K562 (cell line): ENCODE results near the gene PCDHGB7. TPM values are rescaled to one million over a fixed set of nuclear protein-coding genes. Genes with fewer than 3 reads are reported as not detected.

ENCODE experiments used
- ATAC-seq: fragments of 200-7000 bp; cut with Tn5 transposase; 3 replicates; pipeline ENCODE4 v1.9.1; 2020; ENCODE audit warnings: moderate library complexity
- BruUV-seq: library from RNA; stranded (reverse); fragments of 400-500 nt; replicated peaks from 2 replicates; lab custom pipeline; 2021; lab: Mats Ljungman, UMichigan
- CTCF ChIA-PET: fragments of 300-600 bp; formaldehyde crosslinking; extraction: SDS; loops from one replicate; lab custom pipeline; 2021; ENCODE audit warnings: low intra/inter-chr PET ratio; lab: Yijun Ruan, JAX
- POLR2A ChIA-PET: fragments of 300-600, 350-650 bp; sonication (Branson Sonifier 250); formaldehyde crosslinking; extraction: SDS; loops from one replicate; lab custom pipeline; 2021; ENCODE audit warnings: antibody characterized with exemption, inconsistent platforms; lab: Yijun Ruan, JAX
- DNase-seq, 4 experiments: peaks; one replicate each; pipeline versions ENCODE4 v3.0.0 to v3.0.0-alpha.2; 2011 to 2018; ENCODE audit warnings: low spot score in 3 of 4, mixed read lengths in 3 of 4; ENCODE audit errors: extremely low read depth in 1 of 4
- FAIRE-seq: peaks from 2 replicates; lab custom pipeline; 2011; peaks lifted over from hg19 to GRCh38; lab: Jason Lieb, UNC
- H2AFZ ChIP-seq: 2 replicates; pipeline ENCODE4 v1.6.0; 2011; ENCODE audit warnings: low read depth, low read length, control low read depth, inconsistent platforms
- H3K27ac ChIP-seq: fragments of 200-600 bp; 3 replicates; pipeline ENCODE4 v1.8.0; 2011; ENCODE audit warnings: low read depth, mild to moderate bottlenecking, control low read depth, inconsistent platforms, low read length, moderate library complexity, mixed read lengths; ENCODE audit errors: extremely low read depth
- H3K27me3 ChIP-seq, 2 experiments: fragments of 300-600 bp in 1 of 2; 2 replicates in 1 of 2; 3 replicates in 1 of 2; pipeline versions ENCODE4 v1.6.0 to v1.8.0; 2011; ENCODE audit warnings: inconsistent platforms in 2 of 2, low read length in 2 of 2, mild to moderate bottlenecking in 1 of 2, mixed read lengths in 1 of 2, moderate library complexity in 1 of 2; ENCODE audit not compliant: control insufficient read depth in 2 of 2, insufficient read depth in 2 of 2
- H3K36me3 ChIP-seq: fragments of 300-600 bp; 3 replicates; pipeline ENCODE4 v1.8.0; 2011; ENCODE audit warnings: mild to moderate bottlenecking, low read length, inconsistent platforms; ENCODE audit not compliant: control insufficient read depth, insufficient read depth
- H3K4me1 ChIP-seq, 2 experiments: fragments of 200-600 bp in 1 of 2; replicated peaks in 1 of 2; 2 replicates in 1 of 2; 3 replicates in 1 of 2; pipeline versions ENCODE4 v1.5.1 to v1.8.0; 2011; ENCODE audit warnings: inconsistent platforms in 2 of 2, low read length in 2 of 2, mild to moderate bottlenecking in 1 of 2, mixed read lengths in 1 of 2, moderate library complexity in 1 of 2; ENCODE audit not compliant: control insufficient read depth in 2 of 2, insufficient read depth in 2 of 2
- H3K4me2 ChIP-seq: 2 replicates; pipeline ENCODE4 v1.6.1; 2011; ENCODE audit warnings: low read length, control low read depth, inconsistent platforms, mixed read lengths; ENCODE audit not compliant: insufficient read depth
- H3K4me3 ChIP-seq: fragments of 200-600 bp; sonication (generic), shearing (Covaris generic); 2 replicates; pipeline ENCODE4 v1.5.1; 2016; ENCODE audit warnings: control low read depth, inconsistent platforms
- H3K79me2 ChIP-seq: fragments of 200-600 bp; 3 replicates; pipeline ENCODE4 v1.8.0; 2011; ENCODE audit warnings: low read length, inconsistent platforms; ENCODE audit not compliant: control insufficient read depth, insufficient read depth
- H3K9ac ChIP-seq, 2 experiments: 2 replicates each; pipeline versions ENCODE4 v1.6.0 to v1.6.1; 2011; ENCODE audit warnings: low read depth in 2 of 2, low read length in 2 of 2, control low read depth in 1 of 2, inconsistent platforms in 1 of 2, mild to moderate bottlenecking in 1 of 2, mixed read lengths in 1 of 2; ENCODE audit not compliant: insufficient read depth in 1 of 2
- H3K9me1 ChIP-seq: one replicate; pipeline ENCODE4 v1.6.0; 2011; ENCODE audit warnings: inconsistent platforms, mild to moderate bottlenecking, low read length, moderate library complexity; ENCODE audit not compliant: control insufficient read depth, insufficient read depth
- H3K9me3 ChIP-seq: replicated peaks from 2 replicates; pipeline ENCODE4 v1.5.1; 2011; ENCODE audit warnings: low read depth, low read length, inconsistent platforms; ENCODE audit not compliant: control insufficient read depth, insufficient read depth
- H4K20me1 ChIP-seq: replicated peaks from 2 replicates; pipeline ENCODE4 v1.6.1; 2011; ENCODE audit warnings: low read length, inconsistent platforms, mixed read lengths; ENCODE audit not compliant: control insufficient read depth, insufficient read depth
- HNRNPH1 ChIP-seq: fragments of 200-400 bp; formaldehyde crosslinking; optimal IDR thresholded peaks from 2 replicates; pipeline ENCODE3; 2017; ENCODE audit warnings: low read depth, mild to moderate bottlenecking, low read length, moderate library complexity
- LEF1 ChIP-seq: fragments of 450-650 bp; IDR thresholded peaks from 2 replicates; pipeline ENCODE4 v1.6.1; 2016; ENCODE audit warnings: mild to moderate bottlenecking
- NFYB ChIP-seq: IDR thresholded peaks from 2 replicates; pipeline ENCODE4 v1.6.1; 2011; ENCODE audit warnings: mild to moderate bottlenecking, moderate library complexity; ENCODE audit not compliant: insufficient read length; ENCODE audit errors: extremely low read depth
- PML ChIP-seq: IDR thresholded peaks from 2 replicates; pipeline ENCODE4 v1.6.1; 2012; ENCODE audit warnings: low read length, inconsistent platforms
- USF2 ChIP-seq: sonication (generic); formaldehyde crosslinking; IDR thresholded peaks from 2 replicates; pipeline ENCODE4 v1.5.0; 2020; ENCODE audit warnings: missing genetic modification reagents
- ZBTB33 ChIP-seq: sonication (generic); formaldehyde crosslinking; IDR thresholded peaks from 2 replicates; pipeline ENCODE4 v1.8.1; 2023; ENCODE audit warnings: mild to moderate bottlenecking, missing genetic modification reagents
- ZNF184 ChIP-seq: sonication (generic); formaldehyde crosslinking; IDR thresholded peaks from 2 replicates; pipeline ENCODE4 v1.5.0; 2020; ENCODE audit warnings: missing genetic modification reagents
- ZNF24 ChIP-seq: fragments of 450-650 bp; IDR thresholded peaks from 2 replicates; pipeline ENCODE4 v1.6.1; 2016
- WGBS: fragments of 100-300 bp; shearing (Covaris generic); methylation state at CpG from one replicate; pipeline ENCODE4 v1.1.6; 2016; ENCODE audit warnings: low coverage, mixed read lengths; ENCODE audit not compliant: insufficient coverage; ENCODE audit errors: missing lambda C conversion rate; 5-methylcytosine and 5-hydroxymethylcytosine counted together
- in situ Hi-C: fragments of 300-500 bp; cut with MboI; formaldehyde crosslinking; loops from 4 replicates; pipeline ENCODE4 v1.15.0; 2018; ENCODE audit warnings: inconsistent platforms, mixed read lengths
- intact Hi-C: fragments of 100-400 bp; cut with micrococcal nuclease; formaldehyde crosslinking; loops from 2 replicates; pipeline ENCODE4 v1.14.2; 2022
- polyA plus RNA-seq, 8 experiments: library from polyadenylated mRNA; depleted of rRNA in 4 of 8; stranded (reverse) in 5 of 8; unstranded in 3 of 8; fragments of >200 nt; fragmentation: Nextera tagmentation in 2 of 8; fragmentation: Illumina TruSeq in 1 of 8; extraction: Ambion mirVana in 2 of 8; extraction: Trizol in 1 of 8; gene quantifications; 2 replicates each; pipeline versions ENCODE4 v1.2.1 to v1.2.3, GENCODE V29; 2011 to 2014; ENCODE audit warnings: inconsistent platforms in 1 of 8, missing spikeins in 1 of 8
- total RNA-seq, 7 experiments: library from RNA; depleted of rRNA in 6 of 7; stranded (reverse); fragments of >200 nt in 6 of 7; fragmentation: Illumina TruSeq in 2 of 7; extraction: Trizol in 2 of 7; gene quantifications; 2 replicates each; pipeline versions ENCODE4 v1.2.1 to v1.2.3, GENCODE V29; 2011 to 2021; ENCODE audit warnings: low replicate concordance in 1 of 7
- TF ChIP-seq, protein P1 (sequence below), 3 experiments: fragments of 200-800 bp in 1 of 3; sonication (Bioruptor generic) in 1 of 3; sonication (generic) in 1 of 3; formaldehyde crosslinking in 1 of 3; IDR thresholded peaks; 2 replicates each; pipeline versions ENCODE4 v1.6.1 to v1.8.0; 2016 to 2022; ENCODE audit warnings: mild to moderate bottlenecking in 2 of 3, missing compliant biosample characterization in 2 of 3, missing genetic modification characterization in 2 of 3, missing genetic modification reagents in 1 of 3
- TF ChIP-seq, protein P2 (sequence below), 2 experiments: IDR thresholded peaks; 2 replicates each; pipeline ENCODE4 v1.6.1; 2012; ENCODE audit warnings: improper control_type of control experiment in 2 of 2, low read depth in 2 of 2, low read length in 2 of 2, borderline replicate concordance in 1 of 2

PCDHGB7 gene
- total and polyA plus RNA-seq, 9 of the 15 experiments (the other 6 are each of a cell fraction or from before 2014, with no cell fraction given) = 0.09 TPM; not detected in 8

- H3K27me3 ChIP-seq = peaks cover 3 to 45% of the 10 kb centered on the region in 2 experiments; a peak in 3 of 5 replicates
- H3K9ac ChIP-seq = no peak overlapping the region
- POLR2A ChIA-PET = no interaction called here
- H3K9me1 ChIP-seq = no peaks in the 10 kb centered on the region
- no peak overlapping the region for H3K27ac ChIP-seq
- H3K9me3 ChIP-seq = 0 out of 2 replicates have a peak, but pooled peaks cover 1% of the 10 kb centered on the region
- ATAC-seq = no peak
- intact Hi-C loops = no loop called here
- CTCF ChIA-PET = interaction anchor here (2.0 kb wide), 1 partner anchor 105 kb away, joined by 6 read pairs; no protein-coding TSS in a partner anchor
- H3K36me3 ChIP-seq = no peaks in the 10 kb centered on the region
- no peak overlapping the region for H2AFZ ChIP-seq
- DNase-seq = no peak
- 49% methylated on average over 52 of the region's 74 CpGs for WGBS
- TF ChIP-seq NFYB (no peak), ZNF184 (CRISPR knock-in tag) (0 out of 2 replicates have a peak, but pooled peaks have one; percentile 11), PML (no peak), ZNF24 (no peak), USF2 (no peak), HNRNPH1 (no peak), LEF1 (no peak), ZBTB33 (CRISPR knock-in tag) (0 out of 2 replicates have a peak, but pooled peaks have one; percentile 8)
- TF ChIP-seq, protein P1, sequence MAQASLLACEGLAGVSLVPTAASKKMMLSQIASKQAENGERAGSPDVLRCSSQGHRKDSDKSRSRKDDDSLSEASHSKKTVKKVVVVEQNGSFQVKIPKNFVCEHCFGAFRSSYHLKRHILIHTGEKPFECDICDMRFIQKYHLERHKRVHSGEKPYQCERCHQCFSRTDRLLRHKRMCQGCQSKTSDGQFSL (CRISPR knock-in tag; IDR thresholded peaks at IDR 0.05) = no peak
- TF ChIP-seq, protein P1 (tag; IDR thresholded peaks at IDR 0.05) = no peak
- TF ChIP-seq, protein P2, sequence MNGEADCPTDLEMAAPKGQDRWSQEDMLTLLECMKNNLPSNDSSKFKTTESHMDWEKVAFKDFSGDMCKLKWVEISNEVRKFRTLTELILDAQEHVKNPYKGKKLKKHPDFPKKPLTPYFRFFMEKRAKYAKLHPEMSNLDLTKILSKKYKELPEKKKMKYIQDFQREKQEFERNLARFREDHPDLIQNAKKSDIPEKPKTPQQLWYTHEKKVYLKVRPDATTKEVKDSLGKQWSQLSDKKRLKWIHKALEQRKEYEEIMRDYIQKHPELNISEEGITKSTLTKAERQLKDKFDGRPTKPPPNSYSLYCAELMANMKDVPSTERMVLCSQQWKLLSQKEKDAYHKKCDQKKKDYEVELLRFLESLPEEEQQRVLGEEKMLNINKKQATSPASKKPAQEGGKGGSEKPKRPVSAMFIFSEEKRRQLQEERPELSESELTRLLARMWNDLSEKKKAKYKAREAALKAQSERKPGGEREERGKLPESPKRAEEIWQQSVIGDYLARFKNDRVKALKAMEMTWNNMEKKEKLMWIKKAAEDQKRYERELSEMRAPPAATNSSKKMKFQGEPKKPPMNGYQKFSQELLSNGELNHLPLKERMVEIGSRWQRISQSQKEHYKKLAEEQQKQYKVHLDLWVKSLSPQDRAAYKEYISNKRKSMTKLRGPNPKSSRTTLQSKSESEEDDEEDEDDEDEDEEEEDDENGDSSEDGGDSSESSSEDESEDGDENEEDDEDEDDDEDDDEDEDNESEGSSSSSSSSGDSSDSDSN (IDR thresholded peaks at IDR 0.05; ENCODE audit: borderline replicate concordance in 1 of 2, low read depth in 2 of 2, low read length in 2 of 2) = no peak
- no peak overlapping the region for H3K4me3 ChIP-seq
- H3K4me1 ChIP-seq = peaks cover 0 to 30% of the 10 kb centered on the region in 2 experiments; a peak in 2 of 5 replicates
- H4K20me1 ChIP-seq = no peaks in the 10 kb centered on the region
- no peak for FAIRE-seq
- no peak overlapping the region for H3K4me2 ChIP-seq
- no peaks in the 10 kb centered on the region for H3K79me2 ChIP-seq
- in situ Hi-C loops = no loop called here
- no TSS peak for BruUV-seq
Measured at GRCh38 chr5:141419074-141419880, 1.8 kb downstream of the PCDHGB7 start.
